K562 (cell line): Measurements from ENCODE around the gene EXT2. TPM values are rescaled to one million over a fixed set of nuclear protein-coding genes. Genes with fewer than 3 reads are reported as not detected.

Source experiments
- ATAC-seq: fragments of 200-7000 bp; cut with Tn5 transposase; 3 replicates; pipeline ENCODE4 v1.9.1; 2020; ENCODE audit warnings: moderate library complexity
- BruUV-seq: library from RNA; stranded (reverse); fragments of 400-500 nt; replicated peaks from 2 replicates; lab custom pipeline; 2021; lab: Mats Ljungman, UMichigan
- CTCF ChIA-PET: fragments of 300-600 bp; formaldehyde crosslinking; extraction: SDS; loops from one replicate; lab custom pipeline; 2021; ENCODE audit warnings: low intra/inter-chr PET ratio; lab: Yijun Ruan, JAX
- POLR2A ChIA-PET: fragments of 300-600, 350-650 bp; sonication (Branson Sonifier 250); formaldehyde crosslinking; extraction: SDS; loops from one replicate; lab custom pipeline; 2021; ENCODE audit warnings: antibody characterized with exemption, inconsistent platforms; lab: Yijun Ruan, JAX
- DNase-seq, 4 experiments: peaks; one replicate each; pipeline versions ENCODE4 v3.0.0 to v3.0.0-alpha.2; 2011 to 2018; ENCODE audit warnings: low spot score in 3 of 4, mixed read lengths in 3 of 4; ENCODE audit errors: extremely low read depth in 1 of 4
- FAIRE-seq: peaks from 2 replicates; lab custom pipeline; 2011; peaks lifted over from hg19 to GRCh38; lab: Jason Lieb, UNC
- H2AFZ ChIP-seq: 2 replicates; pipeline ENCODE4 v1.6.0; 2011; ENCODE audit warnings: low read depth, low read length, control low read depth, inconsistent platforms
- H3K27ac ChIP-seq: fragments of 200-600 bp; 3 replicates; pipeline ENCODE4 v1.8.0; 2011; ENCODE audit warnings: low read depth, mild to moderate bottlenecking, control low read depth, inconsistent platforms, low read length, moderate library complexity, mixed read lengths; ENCODE audit errors: extremely low read depth
- H3K27me3 ChIP-seq, 2 experiments: fragments of 300-600 bp in 1 of 2; 2 replicates in 1 of 2; 3 replicates in 1 of 2; pipeline versions ENCODE4 v1.6.0 to v1.8.0; 2011; ENCODE audit warnings: inconsistent platforms in 2 of 2, low read length in 2 of 2, mild to moderate bottlenecking in 1 of 2, mixed read lengths in 1 of 2, moderate library complexity in 1 of 2; ENCODE audit not compliant: control insufficient read depth in 2 of 2, insufficient read depth in 2 of 2
- H3K36me3 ChIP-seq: fragments of 300-600 bp; 3 replicates; pipeline ENCODE4 v1.8.0; 2011; ENCODE audit warnings: mild to moderate bottlenecking, low read length, inconsistent platforms; ENCODE audit not compliant: control insufficient read depth, insufficient read depth
- H3K4me1 ChIP-seq, 2 experiments: fragments of 200-600 bp in 1 of 2; replicated peaks in 1 of 2; 2 replicates in 1 of 2; 3 replicates in 1 of 2; pipeline versions ENCODE4 v1.5.1 to v1.8.0; 2011; ENCODE audit warnings: inconsistent platforms in 2 of 2, low read length in 2 of 2, mild to moderate bottlenecking in 1 of 2, mixed read lengths in 1 of 2, moderate library complexity in 1 of 2; ENCODE audit not compliant: control insufficient read depth in 2 of 2, insufficient read depth in 2 of 2
- H3K4me2 ChIP-seq: 2 replicates; pipeline ENCODE4 v1.6.1; 2011; ENCODE audit warnings: low read length, control low read depth, inconsistent platforms, mixed read lengths; ENCODE audit not compliant: insufficient read depth
- H3K4me3 ChIP-seq: fragments of 200-600 bp; sonication (generic), shearing (Covaris generic); 2 replicates; pipeline ENCODE4 v1.5.1; 2016; ENCODE audit warnings: control low read depth, inconsistent platforms
- H3K79me2 ChIP-seq: fragments of 200-600 bp; 3 replicates; pipeline ENCODE4 v1.8.0; 2011; ENCODE audit warnings: low read length, inconsistent platforms; ENCODE audit not compliant: control insufficient read depth, insufficient read depth
- H3K9ac ChIP-seq, 2 experiments: 2 replicates each; pipeline versions ENCODE4 v1.6.0 to v1.6.1; 2011; ENCODE audit warnings: low read depth in 2 of 2, low read length in 2 of 2, control low read depth in 1 of 2, inconsistent platforms in 1 of 2, mild to moderate bottlenecking in 1 of 2, mixed read lengths in 1 of 2; ENCODE audit not compliant: insufficient read depth in 1 of 2
- H3K9me1 ChIP-seq: one replicate; pipeline ENCODE4 v1.6.0; 2011; ENCODE audit warnings: inconsistent platforms, mild to moderate bottlenecking, low read length, moderate library complexity; ENCODE audit not compliant: control insufficient read depth, insufficient read depth
- H3K9me3 ChIP-seq: replicated peaks from 2 replicates; pipeline ENCODE4 v1.5.1; 2011; ENCODE audit warnings: low read depth, low read length, inconsistent platforms; ENCODE audit not compliant: control insufficient read depth, insufficient read depth
- H4K20me1 ChIP-seq: replicated peaks from 2 replicates; pipeline ENCODE4 v1.6.1; 2011; ENCODE audit warnings: low read length, inconsistent platforms, mixed read lengths; ENCODE audit not compliant: control insufficient read depth, insufficient read depth
- ARHGAP35 ChIP-seq: fragments of 450-650 bp; IDR thresholded peaks from 2 replicates; pipeline ENCODE4 v1.6.1; 2018; ENCODE audit not compliant: partially characterized antibody
- ARID2 ChIP-seq: fragments of 450-650 bp; IDR thresholded peaks from 2 replicates; pipeline ENCODE4 v1.6.1; 2017; ENCODE audit warnings: antibody characterized with exemption, mild to moderate bottlenecking
- BACH1 ChIP-seq: fragments of 200-800 bp; sonication (Bioruptor generic); IDR thresholded peaks from 2 replicates; pipeline ENCODE4 v1.6.1; 2016; ENCODE audit warnings: missing genetic modification characterization, missing compliant biosample characterization
- CHD2 ChIP-seq: IDR thresholded peaks from 2 replicates; pipeline ENCODE4 v1.6.1; 2011; ENCODE audit warnings: low read depth, low read length
- EHMT2 ChIP-seq: fragments of 450-650 bp; IDR thresholded peaks from 2 replicates; pipeline ENCODE4 v1.6.1; 2018; ENCODE audit warnings: antibody characterized with exemption
- ESRRA ChIP-seq: fragments of 450-650 bp; IDR thresholded peaks from 2 replicates; pipeline ENCODE4 v1.6.1; 2014; ENCODE audit warnings: low read depth, mild to moderate bottlenecking, moderate library complexity, borderline replicate concordance
- HSF4 ChIP-seq: fragments of 250-450 bp; sonication (Bioruptor Pico); IDR thresholded peaks from 2 replicates; pipeline ENCODE4 v2.1.2; 2022; ENCODE audit warnings: mild to moderate bottlenecking, moderate library complexity, borderline replicate concordance
- KHSRP ChIP-seq: fragments of 450-650 bp; IDR thresholded peaks from 2 replicates; pipeline ENCODE4 v1.6.1; 2017
- NBN ChIP-seq: fragments of 450-650 bp; IDR thresholded peaks from 2 replicates; pipeline ENCODE4 v1.6.1; 2016; ENCODE audit warnings: low read depth, mild to moderate bottlenecking
- NFE2L1 ChIP-seq: fragments of 450-650 bp; IDR thresholded peaks from 2 replicates; pipeline ENCODE4 v1.6.1; 2016; ENCODE audit warnings: missing genetic modification characterization, low read depth, mild to moderate bottlenecking, missing compliant biosample characterization, moderate library complexity, borderline replicate concordance
- NFXL1 ChIP-seq: fragments of 450-650 bp; formaldehyde crosslinking; IDR thresholded peaks from 2 replicates; pipeline ENCODE4 v1.4.0; 2021; ENCODE audit warnings: mild to moderate bottlenecking
- POLR2AphosphoS5 ChIP-seq: IDR thresholded peaks from 2 replicates; pipeline ENCODE4 v1.6.1; 2011; ENCODE audit warnings: mild to moderate bottlenecking, low read depth, low read length, moderate library complexity; ENCODE audit not compliant: control insufficient read depth, insufficient read depth
- SIN3A ChIP-seq, 2 experiments: fragments of 150-350 bp in 1 of 2; IDR thresholded peaks; 2 replicates each; pipeline ENCODE4 v1.6.1; 2011 to 2016; ENCODE audit warnings: borderline replicate concordance in 2 of 2, low read depth in 2 of 2, low read length in 2 of 2, mild to moderate bottlenecking in 2 of 2, moderate library complexity in 2 of 2; ENCODE audit not compliant: control insufficient read depth in 1 of 2
- WGBS: fragments of 100-300 bp; shearing (Covaris generic); methylation state at CpG from one replicate; pipeline ENCODE4 v1.1.6; 2016; ENCODE audit warnings: low coverage, mixed read lengths; ENCODE audit not compliant: insufficient coverage; ENCODE audit errors: missing lambda C conversion rate; 5-methylcytosine and 5-hydroxymethylcytosine counted together
- in situ Hi-C: fragments of 300-500 bp; cut with MboI; formaldehyde crosslinking; loops from 4 replicates; pipeline ENCODE4 v1.15.0; 2018; ENCODE audit warnings: inconsistent platforms, mixed read lengths
- intact Hi-C: fragments of 100-400 bp; cut with micrococcal nuclease; formaldehyde crosslinking; loops from 2 replicates; pipeline ENCODE4 v1.14.2; 2022
- polyA plus RNA-seq, 8 experiments: library from polyadenylated mRNA; depleted of rRNA in 4 of 8; stranded (reverse) in 5 of 8; unstranded in 3 of 8; fragments of >200 nt; fragmentation: Nextera tagmentation in 2 of 8; fragmentation: Illumina TruSeq in 1 of 8; extraction: Ambion mirVana in 2 of 8; extraction: Trizol in 1 of 8; gene quantifications; 2 replicates each; pipeline versions ENCODE4 v1.2.1 to v1.2.3, GENCODE V29; 2011 to 2014; ENCODE audit warnings: inconsistent platforms in 1 of 8, missing spikeins in 1 of 8
- total RNA-seq, 7 experiments: library from RNA; depleted of rRNA in 6 of 7; stranded (reverse); fragments of >200 nt in 6 of 7; fragmentation: Illumina TruSeq in 2 of 7; extraction: Trizol in 2 of 7; gene quantifications; 2 replicates each; pipeline versions ENCODE4 v1.2.1 to v1.2.3, GENCODE V29; 2011 to 2021; ENCODE audit warnings: low replicate concordance in 1 of 7
- TF ChIP-seq, protein P1 (sequence below): conservative IDR thresholded peaks from 2 replicates; pipeline ENCODE4 v1.6.1; 2011; ENCODE audit warnings: low read depth, mild to moderate bottlenecking, low read length; ENCODE audit not compliant: control insufficient read depth

EXT2 gene
- total and polyA plus RNA-seq, 9 of the 15 experiments (the other 6 are each of a cell fraction or from before 2014, with no cell fraction given) = 7.5 to 52.1 (median 38.1) TPM

DNA sequence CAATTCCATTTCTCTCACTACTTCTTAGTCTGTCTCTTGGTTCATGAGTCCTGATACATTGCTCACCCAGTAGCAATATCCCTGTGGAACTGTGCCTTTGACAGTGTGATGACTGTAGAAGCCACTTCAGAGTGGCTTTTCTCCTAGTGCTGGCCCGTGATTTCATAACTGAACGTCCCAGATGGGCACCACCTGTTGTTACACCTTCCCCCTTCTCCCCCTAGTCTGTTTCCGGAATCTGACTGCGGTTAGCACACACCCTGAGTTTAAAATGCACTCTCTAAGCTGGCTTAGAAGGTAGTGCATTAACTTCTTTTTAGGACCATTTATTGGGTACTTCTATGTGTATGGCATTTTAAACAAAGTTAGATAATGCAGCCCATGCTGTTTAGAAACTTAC lies 131.5 kb downstream of the EXT2 start:
- Histone ChIP-seq H3K9me3 (no peaks in the 10 kb centered on the region), H3K36me3 (no peaks in the 10 kb centered on the region; the same call in 2 of the 3 replicates)
- 91% methylated on average over 4 of the region's 4 CpGs for WGBS
- TF ChIP-seq ARID2 (no peak), ESRRA (no peak), NFE2L1 (tag) (no peak), ARHGAP35 (no peak), HSF4 (CRISPR knock-in tag) (no peak), POLR2AphosphoS5 (no peak), KHSRP (no peak), NFXL1 (CRISPR knock-in tag) (no peak), CHD2 (no peak), SIN3A (IDR thresholded peaks at IDR 0.05; ENCODE audit: borderline replicate concordance in 2 of 2, control insufficient read depth in 1 of 2, low read depth in 2 of 2, low read length in 2 of 2) (no peak), NBN (no peak), EHMT2 (no peak), BACH1 (no peak)
- TF ChIP-seq, protein P1, sequence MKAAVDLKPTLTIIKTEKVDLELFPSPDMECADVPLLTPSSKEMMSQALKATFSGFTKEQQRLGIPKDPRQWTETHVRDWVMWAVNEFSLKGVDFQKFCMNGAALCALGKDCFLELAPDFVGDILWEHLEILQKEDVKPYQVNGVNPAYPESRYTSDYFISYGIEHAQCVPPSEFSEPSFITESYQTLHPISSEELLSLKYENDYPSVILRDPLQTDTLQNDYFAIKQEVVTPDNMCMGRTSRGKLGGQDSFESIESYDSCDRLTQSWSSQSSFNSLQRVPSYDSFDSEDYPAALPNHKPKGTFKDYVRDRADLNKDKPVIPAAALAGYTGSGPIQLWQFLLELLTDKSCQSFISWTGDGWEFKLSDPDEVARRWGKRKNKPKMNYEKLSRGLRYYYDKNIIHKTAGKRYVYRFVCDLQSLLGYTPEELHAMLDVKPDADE = no peak
- TF ChIP-seq, all 486 proteins: peak for 0
- H3K4me3 ChIP-seq = no peak overlapping the region
- H3K9me1 ChIP-seq = no peaks in the 10 kb centered on the region
- H3K4me1 ChIP-seq = no peaks in the 10 kb centered on the region
- intact Hi-C loops (no loop called here), in situ Hi-C loops (no loop called here)
- H3K79me2 ChIP-seq = no peaks in the 10 kb centered on the region
- no peak overlapping the region for H3K27ac ChIP-seq
- ChIA-PET POLR2A (interaction anchor here (1.4 kb wide), 1 partner anchor 9 kb away, joined by 3 read pairs; no protein-coding TSS in a partner anchor), CTCF (no interaction called here)
- FAIRE-seq (no peak), DNase-seq (no peak), ATAC-seq (no peak)
- H4K20me1 ChIP-seq = no peaks in the 10 kb centered on the region
- H3K9ac ChIP-seq = no peak overlapping the region
- H3K4me2 ChIP-seq = no peak overlapping the region
- no peak overlapping the region for H2AFZ ChIP-seq
- BruUV-seq = no TSS peak
- H3K27me3 ChIP-seq = no peaks in the 10 kb centered on the region
